GM12801 (cell line): Measurements from ENCODE around the gene CYP24A1.

Experiments
- TF ChIP-seq, protein P1 (sequence below): IDR thresholded peaks from one replicate; pipeline ENCODE4 v1.5.1; 2011; ENCODE audit warnings: control low read depth; ENCODE audit not compliant: insufficient read length; ENCODE audit errors: extremely low read depth

Gene CYP24A1

DNA sequence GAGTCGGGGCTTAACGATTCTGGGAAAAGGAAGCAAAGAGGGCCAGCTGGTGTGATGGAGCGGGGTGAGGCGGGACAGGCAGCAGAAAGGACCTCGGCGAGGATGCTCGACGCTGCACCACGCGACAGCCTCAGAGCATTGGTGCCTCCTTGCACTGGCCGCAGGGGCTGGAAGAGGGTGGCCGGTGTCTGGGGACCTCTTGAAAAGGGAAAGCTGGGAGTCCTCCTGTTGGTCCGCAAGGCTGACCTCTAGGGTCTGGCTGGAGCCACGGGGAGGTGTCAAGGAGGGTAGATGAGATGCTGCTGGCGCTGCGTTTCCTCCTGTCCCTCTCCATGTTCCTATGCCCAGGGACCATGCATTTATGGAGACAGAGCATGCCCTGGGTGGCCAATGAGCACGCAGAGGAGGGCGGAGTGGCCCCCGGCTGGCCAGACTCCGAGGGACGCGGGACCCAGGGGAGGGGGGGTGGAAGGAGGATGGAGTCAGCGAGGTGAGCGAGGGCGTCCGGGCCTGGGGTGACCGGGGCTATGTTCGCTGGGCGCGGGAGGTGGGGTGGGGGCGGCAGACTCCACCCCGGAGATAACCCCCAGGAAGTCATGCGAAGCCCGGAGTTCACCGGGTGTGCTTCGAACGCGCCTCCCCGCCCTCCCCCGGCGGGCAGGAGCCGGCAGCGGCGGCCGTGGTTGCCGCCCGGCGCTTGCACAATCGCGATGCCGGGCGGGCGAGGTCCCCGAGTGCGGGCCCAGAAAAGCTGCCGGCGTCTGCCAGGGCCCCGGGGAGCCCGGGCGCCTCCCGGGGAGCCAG lies at the start of gene CYP24A1:
Gene CYP24A1 (minus strand): TSS at position 334 of the 804 bp plus-strand sequence. CDS start 407 bp downstream, outside the sequence.
- TF ChIP-seq, protein P1, sequence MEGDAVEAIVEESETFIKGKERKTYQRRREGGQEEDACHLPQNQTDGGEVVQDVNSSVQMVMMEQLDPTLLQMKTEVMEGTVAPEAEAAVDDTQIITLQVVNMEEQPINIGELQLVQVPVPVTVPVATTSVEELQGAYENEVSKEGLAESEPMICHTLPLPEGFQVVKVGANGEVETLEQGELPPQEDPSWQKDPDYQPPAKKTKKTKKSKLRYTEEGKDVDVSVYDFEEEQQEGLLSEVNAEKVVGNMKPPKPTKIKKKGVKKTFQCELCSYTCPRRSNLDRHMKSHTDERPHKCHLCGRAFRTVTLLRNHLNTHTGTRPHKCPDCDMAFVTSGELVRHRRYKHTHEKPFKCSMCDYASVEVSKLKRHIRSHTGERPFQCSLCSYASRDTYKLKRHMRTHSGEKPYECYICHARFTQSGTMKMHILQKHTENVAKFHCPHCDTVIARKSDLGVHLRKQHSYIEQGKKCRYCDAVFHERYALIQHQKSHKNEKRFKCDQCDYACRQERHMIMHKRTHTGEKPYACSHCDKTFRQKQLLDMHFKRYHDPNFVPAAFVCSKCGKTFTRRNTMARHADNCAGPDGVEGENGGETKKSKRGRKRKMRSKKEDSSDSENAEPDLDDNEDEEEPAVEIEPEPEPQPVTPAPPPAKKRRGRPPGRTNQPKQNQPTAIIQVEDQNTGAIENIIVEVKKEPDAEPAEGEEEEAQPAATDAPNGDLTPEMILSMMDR, result no peak

DNA sequence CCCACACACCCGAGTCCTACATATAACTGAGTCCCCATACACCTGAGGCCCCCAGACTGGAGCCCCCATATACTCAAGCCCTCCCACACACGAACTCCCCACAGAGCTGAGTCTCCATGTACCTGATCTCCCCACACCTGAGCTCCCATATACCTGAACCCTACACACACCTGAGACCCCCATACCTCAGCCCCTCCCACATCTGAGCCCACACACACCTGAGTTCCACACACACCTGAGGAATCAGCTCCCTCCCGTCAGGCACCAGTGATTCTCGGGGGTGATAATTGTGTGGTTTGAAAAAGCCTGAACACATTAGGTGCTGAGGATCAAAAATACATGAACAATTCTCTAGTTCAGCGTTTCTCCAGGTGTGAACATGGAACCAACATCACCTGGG lies 49.5 kb upstream of the CYP24A1 start:
- TF ChIP-seq, protein P1, result no peak

DNA sequence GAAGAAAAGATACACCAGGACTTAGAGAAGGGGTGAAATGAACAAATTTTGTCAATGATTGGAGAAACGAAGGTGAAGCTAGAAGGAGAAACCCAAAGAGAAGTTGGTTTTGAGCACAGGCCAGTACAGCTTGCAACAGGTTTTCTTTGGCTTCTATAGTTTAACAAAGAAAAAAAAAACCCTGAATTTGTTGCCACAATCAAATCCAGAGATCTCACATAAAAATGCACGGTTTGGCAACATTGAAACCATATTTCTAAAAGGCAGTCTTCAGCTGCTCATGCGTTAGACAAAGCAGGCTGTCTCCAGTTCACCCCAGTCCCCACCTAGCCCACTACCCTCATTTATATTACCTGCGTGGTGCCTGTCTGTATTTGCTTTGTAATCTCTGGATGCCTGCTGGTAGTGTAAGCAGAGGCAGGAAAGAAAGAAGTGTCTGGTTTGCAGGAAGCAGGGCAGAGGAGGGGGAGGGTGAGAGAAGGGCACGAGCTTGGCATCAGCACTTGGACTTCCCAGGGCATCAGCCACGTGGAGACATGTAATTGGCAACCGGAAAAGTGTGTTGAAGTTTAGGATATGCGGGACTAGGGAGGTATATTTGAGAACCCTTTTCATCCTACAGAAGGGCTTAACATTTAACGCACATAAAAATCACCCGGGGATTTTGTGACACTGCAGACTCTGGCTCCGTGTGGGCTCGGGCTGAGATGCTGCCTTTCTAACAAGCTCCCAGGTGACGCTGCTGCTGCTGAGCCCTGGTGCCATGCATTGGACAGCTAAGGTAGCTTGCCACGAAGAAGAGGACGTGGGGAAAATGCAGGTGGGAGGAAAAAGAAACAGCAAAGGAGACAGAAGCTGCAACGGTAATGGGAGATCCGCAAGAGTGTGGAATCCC lies 48.5 kb upstream of the CYP24A1 start:
- TF ChIP-seq, protein P1, result no peak

DNA sequence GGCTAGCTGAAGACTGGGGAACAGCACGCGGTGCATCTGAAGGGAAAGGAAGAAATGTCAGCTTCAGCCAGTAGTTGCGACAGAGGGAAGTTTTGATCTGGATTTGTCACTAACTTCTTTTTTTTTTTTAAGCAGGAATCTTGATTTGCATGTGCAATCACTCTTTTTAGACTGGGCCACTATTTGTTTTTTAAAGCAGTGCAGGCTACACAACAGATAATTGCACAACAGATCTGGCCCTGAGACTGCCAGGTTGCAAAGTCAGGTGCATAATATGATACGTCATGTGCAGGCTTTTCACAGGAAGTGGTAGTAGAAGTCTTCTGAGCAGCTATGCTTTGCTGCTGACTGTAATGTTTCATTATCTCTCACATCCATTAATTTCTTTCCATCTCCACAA lies 47.6 kb upstream of the CYP24A1 start:
- TF ChIP-seq, protein P1, result no peak

DNA sequence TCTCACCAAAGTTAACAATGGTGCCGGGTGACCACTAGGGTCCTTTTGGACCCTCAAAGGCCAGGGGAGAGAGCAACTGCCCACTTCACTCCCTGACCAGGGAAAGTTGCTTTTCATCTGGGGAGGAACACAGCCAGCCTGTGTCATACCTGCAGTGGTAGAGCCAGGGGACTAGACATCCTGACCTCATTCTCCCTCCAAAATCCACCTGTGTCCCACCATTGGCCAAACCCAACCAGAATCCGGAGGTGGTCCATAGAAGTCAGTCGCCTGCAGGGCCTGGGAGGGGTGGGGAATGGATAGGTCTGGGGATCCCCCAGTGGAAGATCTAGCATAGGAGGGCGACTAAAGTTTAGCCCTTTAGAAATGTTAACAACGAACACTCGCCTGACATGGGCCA lies 46.9 kb upstream of the CYP24A1 start:
- TF ChIP-seq, protein P1, result no peak

DNA sequence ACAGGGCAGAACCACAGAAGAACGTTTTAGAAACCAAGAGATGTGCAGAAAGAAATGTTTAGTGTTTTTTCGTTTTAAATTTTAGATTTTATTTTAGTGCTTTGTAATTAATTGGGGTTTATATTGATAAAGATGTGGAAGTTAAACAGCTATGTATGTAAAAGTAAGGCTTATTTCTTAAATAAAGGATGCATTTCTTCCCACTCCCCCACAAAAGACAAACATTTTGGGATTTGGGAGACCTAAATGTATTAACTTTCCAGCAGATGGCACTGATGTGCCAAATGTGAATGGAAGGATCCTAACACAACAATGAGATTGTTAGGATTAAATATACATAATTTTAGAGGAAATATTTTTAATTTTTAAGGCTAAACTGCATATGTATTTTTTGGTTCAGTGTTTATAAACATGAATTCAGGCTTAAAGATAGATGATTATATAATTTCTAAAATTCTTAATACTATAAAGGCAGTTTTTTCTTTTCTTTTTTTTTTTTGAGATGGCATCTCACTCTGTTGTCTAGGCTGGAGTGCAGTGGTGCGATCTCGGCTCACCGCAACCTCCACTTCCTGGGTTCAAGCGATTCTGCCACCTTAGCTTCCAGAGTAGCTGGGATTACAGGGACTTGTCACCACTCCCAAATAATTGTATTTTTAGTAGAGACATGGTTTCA lies 46.1 kb upstream of the CYP24A1 start:
- TF ChIP-seq, protein P1, result no peak

DNA sequence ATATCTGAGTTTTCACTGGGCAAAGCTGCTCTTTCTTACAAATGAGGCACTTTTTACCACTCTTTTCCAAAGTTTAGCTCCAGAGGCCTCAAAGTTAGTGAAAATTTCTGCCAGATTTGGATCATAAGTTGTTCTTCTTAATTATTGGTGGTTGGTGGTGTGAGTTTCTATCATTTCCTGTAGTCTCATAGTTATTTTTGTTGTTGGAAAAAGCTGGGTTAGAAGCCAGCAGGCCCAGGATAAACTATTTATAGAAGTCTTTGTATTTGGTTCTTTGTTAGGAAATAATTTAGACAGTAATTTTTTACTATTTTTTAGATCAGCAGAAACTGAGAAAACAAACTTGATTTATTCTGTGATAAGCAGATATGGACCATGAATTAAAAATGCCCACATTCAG lies 44.7 kb upstream of the CYP24A1 start:
- TF ChIP-seq, protein P1, result no peak
